GM19043 (cell line): ENCODE data around the gene GINS2.

Experiments used
- ATAC-seq: cut with Tn5 transposase; IDR thresholded peaks from one replicate; pipeline ENCODE4 v1.9.1; 2021; ENCODE audit warnings: low read depth; ENCODE audit not compliant: unreplicated experiment

GINS2 gene

DNA sequence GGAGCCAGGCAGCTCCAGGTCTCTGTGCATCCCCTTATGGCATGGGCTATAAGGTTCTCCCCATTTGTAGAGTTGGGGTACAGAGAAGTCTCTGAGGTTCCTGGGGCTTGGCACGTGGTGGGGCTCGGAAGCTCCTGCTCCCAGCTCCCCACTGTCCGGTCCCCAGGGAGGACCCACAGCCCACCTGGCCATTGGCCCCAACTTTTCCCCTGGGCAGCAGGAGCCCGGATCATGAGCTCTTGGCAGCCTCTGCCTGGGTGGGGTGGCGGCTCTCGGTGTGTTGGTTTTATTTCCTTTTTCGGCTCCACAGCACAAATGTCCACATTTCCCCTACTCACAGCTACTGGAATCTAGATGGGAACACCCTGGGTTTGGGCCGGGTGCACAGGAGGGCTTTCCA lies 45.1 kb downstream of the GINS2 start:
- ATAC-seq: no peak

DNA sequence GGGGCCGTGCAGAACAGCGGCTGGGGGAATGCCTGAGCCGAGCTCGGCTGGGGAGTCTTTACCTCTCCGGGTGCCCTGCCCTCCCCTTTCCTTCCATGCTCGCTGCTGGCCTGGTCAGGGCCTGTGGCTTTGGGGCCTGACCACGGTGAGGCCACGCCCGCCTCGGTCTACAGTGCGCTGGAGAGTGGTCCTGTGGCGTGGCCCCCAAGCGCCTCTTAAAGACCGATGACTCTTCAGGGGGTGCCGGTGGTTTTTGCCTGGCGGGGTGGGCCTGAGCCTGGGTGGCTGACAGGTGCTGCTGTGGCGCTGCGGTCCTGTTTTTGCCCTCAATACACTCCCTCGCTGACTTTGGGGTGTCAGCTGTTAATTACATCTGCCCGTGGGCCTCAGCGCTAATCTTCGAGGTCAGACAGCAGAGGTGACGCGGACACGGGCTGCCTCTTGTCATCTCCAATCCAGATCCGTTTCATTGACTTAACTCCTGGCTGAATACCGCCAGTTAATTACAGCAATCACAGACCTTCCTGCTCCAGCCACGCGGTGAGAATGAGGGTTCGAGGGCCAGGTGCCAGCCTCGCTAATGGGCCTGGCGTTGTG lies 45.9 kb downstream of the GINS2 start:
- ATAC-seq: no peak

DNA sequence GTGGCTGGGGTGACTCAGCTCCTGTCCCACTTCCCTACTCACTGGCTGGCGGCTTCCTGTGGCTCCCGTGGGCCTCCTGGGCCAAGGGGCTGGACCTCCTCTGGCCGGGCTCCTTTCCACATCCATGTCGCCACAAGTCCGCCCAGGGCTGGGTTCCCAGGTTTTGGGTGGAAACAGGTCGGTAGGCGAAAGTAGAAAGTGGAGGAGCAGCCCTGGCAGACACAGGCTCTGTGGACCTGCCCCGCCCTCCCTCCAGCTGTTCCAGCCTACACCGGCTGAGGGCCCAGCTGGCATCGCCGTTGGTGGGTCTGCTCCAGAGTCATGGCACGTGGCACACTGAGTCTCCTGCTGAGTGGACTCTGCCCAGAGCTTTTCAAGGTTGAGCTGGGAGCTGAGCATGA lies 47.0 kb downstream of the GINS2 start:
- no peak for ATAC-seq

DNA sequence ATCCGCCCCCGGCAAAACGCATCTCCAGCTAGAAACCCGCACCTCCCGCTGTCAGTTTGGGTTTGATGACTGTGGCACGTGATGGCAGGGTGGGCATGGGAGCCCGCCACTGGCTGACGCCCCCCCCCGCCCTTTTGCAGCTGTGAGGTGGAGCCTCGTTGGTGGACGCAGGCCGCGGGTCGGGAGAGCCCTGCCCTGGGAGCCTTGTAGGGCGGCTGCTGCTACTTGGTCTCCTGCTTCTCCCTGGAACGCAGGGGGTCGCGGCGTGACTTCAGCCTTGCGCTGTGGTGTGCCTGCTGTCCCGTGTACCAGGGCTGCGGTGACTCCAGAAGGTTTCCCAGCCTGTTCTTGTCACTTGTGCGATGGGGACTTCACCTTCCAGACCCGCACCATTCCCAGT lies 47.4 kb downstream of the GINS2 start:
- no peak for ATAC-seq

DNA sequence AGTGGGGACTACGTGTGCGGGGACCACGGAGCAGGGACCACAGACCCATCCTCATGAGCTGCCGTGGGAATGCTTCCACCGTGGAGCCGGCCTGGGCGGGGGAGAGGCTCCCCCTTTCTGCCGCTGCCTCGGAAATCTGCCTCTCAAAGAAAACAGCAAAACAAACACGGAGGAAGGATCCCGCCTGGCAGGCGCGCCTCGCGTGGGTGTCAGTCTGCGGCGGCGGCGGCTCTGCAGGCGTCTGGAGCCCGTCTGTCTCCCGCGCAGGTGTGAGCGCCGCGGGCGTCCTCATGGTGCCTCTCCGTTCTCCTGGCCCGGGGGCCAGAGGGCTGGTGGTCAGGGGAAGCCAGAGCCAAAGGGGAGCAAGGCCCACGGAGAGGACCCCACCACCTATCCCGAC lies 48.2 kb downstream of the GINS2 start:
- no peak for ATAC-seq

DNA sequence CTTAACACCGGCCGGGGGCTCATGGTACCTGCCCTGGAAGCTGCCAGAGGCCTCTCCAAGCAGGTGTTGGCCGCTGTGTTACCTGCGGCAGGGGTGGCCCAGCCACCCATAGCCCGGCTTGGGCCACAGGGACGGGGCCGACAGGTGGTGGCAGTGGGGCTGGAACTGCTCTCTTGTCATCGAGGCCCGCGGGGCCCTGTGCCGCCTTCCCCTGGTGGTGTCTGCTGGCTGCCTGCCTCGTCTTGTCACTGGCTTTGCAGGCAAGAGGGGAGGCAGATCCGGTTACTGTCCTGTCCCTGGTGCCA lies 48.5 kb downstream of the GINS2 start:
- no peak for ATAC-seq

DNA sequence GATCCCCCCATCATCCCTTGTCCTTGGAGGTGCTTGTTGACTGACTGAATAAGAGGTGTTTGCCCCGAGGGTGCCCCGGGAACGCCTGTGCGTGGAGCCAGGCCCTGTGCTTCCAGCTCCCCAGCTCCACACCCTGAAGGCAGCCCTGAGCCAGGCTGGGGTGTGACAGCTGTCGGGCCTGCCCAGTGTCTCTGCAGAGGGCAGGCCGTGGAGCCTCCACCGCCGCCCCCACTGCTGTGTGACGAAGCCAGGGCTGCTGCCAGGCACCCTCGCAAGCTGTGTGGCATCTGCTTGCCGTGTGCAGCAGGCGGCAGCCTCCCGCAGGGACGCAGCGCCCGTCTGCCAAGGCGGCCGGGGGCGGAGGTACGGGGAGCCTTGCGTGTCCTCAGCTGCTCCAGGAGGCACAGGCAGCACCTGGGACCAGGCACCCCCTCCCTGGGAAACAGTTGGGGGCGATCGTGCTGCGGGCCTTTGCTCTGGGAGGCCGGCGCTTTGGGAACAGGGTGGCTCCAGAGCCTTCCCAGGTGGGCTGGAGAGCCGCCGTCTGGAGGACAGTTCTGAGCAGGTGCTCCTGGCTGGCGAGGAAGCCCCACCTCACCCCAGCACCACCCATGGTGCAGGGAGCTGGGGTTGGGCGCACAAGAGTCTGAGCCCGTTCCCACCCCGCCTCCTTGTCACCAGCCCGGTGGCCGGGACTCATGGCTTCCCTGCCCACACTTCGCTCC lies 49.1 kb downstream of the GINS2 start:
- ATAC-seq: no peak

DNA sequence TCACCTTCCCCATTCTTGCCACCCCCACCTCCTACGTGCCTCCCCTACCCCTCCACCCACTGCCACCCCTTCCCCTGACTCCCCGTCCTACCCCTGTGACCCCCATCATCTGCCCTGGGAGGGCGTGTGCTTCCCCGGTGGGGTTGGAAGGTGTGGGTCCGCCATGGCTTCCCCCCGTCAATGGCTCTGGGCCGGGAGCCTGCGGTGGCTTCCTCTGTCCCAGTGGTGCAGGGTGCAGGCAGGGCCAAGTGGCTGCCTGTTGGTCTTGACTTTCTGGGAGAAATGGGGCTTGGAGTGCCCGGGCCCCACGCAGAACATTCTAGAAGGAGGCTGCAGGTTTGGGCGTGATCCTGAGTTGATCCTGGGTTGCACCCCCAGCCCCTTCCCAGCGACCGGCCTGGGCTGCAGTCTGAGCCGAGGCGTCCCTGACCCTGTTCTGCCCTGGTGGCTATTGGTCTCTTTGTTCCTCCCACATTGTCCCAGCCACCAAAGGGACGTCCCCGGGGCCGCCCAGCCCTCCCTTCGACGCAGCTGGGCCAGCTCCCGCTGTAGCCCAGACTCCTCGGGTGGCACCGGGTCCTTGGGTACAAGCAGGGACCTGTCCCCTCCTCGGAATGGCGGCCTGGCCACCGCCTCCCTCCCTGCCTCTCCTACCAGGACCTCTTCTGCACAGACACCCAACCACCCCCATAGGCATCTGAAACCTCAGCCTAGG lies 49.9 kb downstream of the GINS2 start:
- no peak for ATAC-seq

DNA sequence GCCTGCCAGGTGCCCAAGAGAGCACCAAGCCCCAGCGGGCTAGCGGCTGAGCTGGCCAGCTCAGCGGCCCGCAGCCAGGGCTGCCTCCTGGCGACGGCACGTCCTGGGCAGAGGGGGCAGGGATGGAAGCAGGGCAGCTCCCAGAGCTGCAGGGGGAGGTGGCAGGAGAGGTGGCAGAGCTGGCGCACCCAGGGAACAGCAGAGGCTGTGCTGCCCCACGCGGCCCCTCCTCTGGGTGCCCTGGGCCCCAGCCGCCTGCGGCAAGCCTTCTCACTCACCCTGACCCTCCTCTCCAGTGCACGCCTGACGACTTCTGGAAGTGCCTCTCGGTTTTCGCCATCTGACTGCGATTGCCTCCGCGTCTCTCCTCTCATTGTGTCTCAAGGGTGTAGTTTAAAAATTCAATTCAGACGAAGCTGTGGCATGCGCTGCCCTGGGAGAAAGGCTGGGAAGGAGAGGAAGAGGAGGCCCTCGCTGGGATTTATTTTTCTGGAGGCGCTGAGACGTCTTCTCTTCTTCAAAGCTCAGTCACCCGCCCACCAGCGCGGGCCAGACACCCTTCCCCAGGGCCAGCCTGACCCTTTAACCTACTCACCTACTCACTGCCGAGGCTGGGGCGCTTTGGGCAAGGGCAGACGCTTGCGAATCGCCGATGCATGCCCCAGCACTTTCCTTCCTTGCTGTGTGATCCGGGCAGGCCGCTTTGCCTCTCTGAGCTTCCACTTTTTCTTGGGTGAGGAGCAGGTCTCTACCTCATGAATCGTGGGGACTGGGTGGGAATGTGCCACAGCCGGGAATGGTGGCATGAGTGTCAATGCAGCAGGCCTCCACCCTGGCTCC lies 50.7 kb downstream of the GINS2 start:
- no peak for ATAC-seq

DNA sequence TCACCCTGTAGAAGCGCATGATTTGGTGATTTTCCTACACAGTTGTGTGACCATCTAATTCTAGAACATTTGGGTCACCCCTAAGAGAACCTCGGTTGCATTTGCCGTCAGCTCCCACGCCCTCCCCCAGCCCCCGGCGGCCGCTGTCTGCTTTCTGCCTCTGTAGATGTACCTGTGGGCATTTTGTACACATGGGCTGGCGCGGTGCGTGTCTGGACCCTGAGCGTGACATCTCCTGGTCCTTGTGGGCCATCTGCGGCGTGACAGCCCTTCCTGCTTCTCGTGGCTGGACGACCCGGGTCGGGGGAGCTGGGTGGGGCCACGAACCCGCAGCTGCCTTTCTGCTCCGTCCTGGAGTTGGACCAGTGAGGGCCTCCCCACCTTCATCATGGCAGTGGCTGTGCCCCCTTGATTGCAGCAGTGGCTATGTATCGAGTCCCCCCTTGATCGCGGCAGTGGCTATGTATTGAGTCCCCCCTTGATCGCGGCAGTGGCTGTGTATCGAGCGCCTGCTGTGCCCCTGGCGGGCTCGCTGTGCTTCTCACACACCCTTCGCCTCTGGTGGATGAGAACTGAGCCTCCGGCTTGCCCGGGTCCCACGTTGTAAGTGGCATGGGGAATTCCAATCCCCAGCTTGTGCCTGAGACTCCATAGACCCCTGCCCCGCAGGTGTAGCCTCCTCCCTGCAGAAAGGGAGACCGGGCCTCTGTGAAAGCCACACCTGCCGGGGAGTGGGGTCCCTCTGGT lies 51.5 kb downstream of the GINS2 start:
- no peak for ATAC-seq

DNA sequence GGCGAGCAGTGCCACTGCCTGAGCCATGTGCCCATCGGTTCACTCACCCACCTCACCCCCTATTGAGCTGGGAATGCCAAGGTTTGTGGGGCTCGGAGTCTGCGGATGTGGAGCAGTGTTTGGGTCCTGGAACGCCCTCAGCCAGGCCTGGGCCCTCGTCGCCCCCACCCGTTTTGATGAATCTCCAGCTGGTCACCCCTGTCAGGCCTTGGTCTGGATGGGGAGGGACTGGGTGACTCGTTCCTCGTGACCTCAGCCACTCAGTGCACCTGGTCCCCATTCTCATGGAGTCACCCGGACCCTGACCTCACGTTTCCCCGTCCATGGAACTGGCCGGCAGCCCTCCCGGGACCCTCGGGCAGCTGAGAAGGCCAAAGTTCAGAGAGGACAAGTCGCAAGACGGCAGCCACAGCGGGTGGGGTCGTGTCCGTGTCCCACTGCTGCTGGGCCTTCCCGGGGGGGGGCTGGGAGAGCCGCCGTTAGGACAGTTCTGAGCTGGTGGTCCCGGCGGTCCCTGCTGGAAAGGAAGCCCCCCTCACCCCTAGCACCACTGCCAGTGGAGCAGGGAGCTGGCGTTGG lies 52.4 kb downstream of the GINS2 start:
- no peak for ATAC-seq

DNA sequence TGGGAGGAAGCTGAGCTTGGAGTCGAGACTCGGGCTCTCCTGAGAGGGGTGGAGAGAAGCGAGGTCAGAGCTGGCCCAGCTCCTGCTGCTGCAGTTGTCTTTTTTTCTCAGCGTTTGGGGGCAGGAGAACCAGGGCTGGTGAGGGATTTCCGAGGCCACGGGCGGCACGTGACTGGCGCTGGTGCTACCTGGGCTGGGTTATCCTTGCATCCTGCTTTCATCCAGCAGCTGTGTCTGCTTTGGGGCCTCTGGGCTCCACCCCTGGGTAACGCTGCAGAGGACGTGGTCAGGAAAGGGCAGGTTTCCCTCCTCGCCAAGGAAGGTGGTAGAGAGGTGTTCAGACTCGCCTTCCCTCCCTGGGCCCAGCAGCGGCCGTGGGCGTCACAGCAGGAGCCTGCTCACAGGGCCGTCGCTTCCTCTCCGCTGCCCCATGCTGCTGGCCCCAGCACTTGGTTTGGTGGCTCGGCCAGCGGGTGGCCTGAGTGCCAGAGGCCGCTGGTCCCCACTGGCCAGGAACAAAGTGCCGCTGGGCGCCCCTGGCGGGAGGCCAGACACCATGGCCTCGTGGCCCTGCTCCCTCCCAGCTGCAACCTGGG lies 53.1 kb downstream of the GINS2 start:
- no peak for ATAC-seq

DNA sequence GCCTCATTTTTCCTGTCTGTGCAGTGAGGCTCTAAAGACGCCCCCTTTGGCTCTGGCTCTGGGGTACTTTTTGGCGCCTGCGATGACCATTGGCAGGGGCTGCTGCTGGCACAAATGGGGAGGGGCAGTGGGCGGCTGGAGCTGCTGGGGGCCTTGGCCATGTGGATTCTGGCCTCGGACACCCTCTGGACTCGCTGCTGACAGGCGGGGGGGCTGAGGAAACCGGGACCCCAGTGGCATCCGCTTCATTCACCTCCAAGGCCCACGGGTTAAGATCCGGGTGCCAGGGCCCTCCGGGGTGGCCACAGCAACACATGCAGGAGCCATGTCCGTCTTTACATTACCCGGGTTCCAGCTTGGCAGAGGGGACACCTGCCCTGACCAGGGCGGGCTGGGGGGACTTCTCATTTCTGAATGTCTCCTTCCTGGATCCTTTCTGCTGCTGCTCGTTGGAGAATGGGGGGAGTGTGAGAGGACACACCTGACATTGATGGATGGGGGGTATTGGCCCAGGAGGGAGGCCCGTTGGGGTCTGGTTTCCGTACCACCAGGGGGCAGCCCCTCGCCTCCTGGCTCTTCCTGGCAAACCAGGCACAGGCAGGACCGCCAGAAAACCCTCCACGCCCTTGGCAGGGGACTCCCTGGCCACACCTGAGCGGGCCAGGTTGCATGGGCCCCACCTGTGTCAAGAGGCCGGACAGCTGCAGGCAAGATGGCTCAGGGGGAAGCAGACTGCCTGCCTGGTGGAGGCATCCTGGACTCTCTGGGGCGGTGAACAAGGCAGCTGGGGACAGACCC lies 53.8 kb downstream of the GINS2 start:
- ATAC-seq: no peak

DNA sequence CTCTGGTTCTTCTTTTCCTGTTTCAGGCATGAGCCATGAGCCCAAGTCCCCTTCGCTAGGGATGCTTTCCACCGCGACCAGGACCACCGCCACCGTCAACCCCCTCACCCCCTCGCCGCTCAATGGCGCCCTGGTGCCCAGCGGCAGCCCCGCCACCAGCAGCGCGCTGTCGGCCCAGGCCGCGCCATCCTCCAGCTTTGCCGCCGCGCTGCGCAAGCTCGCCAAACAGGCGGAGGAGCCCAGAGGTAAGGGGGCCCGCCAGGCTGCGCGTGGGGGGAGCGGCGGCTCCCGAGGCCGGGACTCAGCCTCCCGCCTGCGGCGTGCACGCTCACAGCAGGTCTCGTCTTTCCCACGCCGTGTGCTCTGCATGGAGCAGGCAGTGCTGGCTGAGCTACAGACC lies 54.9 kb downstream of the GINS2 start:
- no peak for ATAC-seq

DNA sequence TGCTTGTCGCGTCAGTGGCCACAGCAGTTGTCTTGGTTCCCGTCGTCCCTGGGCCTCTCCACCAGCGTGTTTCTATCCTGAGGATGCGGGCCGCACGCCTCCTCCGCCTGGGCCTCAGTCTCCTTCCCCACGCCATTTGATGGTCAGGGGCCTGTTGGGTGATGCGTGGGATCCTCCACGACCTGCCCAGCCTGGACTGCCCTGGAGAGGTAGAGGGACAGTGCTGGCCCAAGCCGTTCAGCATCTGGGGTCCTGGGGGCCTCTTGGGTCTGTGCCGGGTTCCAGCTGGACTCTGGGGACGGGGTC lies 55.4 kb downstream of the GINS2 start:
- no peak for ATAC-seq

DNA sequence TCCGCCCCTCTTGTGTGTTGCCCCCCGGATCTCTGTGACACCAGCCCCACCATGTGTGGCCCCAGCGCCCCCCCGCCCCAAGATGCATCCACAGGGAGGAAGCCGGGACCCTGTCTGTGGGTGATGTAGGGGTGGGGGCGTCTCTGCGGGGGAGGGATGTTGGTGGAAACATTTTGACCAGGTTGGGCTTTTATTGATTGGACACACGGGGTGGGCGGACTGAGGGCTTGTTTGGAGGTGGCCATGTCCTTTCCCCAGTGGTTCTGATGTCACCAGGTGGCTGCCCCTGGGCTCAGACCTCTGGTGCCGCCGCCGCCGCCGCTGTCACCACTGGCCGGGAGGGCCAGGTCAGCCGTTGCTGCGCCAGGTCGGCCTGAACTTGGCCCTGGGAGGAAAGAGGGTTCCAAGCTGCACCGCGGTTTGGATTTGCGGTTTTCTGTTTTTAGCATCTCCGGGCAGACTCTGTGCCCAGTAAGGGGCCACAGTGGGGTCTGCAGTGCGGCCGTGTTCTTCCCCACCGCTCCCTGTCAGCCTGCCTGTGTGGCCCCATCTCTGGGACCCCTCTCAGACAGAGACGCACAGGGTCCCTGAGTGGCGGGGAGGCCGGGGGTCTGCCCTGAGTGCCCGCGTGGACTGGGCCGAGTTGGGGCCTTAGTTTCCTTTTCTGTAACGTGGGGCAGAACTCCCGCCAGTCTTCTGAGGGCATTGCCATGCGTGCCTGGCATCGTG lies 55.9 kb downstream of the GINS2 start:
- no peak for ATAC-seq

DNA sequence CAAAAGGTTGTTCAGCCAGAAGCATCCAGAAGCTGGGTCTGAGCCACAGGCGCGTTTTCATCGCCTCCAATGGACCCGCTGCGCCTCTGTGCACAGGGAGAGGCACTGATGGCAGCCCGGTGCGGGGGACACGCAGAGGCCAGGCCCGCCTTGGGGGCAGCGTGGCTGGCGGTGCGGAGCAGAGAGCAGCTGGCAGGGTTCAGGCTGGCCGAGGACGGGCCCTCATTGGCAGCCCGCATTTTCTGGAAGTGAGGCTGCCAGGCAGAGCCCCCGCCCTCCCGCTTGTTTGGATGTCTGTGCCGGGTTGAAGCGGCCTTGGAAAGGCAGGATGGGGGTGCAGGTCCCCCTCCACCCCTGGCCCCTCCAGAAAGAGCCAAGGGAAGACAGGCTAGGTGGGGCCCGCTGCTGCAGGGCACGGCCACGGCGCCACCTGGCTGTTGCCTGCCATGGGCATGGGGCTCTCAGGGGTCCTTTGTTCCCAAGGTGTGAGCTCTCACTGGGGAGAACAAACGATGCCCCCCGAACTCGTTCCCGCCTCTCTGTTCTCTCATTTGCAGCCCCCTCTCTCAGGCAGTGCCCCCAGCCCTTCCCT lies 56.9 kb downstream of the GINS2 start:
- no peak for ATAC-seq

DNA sequence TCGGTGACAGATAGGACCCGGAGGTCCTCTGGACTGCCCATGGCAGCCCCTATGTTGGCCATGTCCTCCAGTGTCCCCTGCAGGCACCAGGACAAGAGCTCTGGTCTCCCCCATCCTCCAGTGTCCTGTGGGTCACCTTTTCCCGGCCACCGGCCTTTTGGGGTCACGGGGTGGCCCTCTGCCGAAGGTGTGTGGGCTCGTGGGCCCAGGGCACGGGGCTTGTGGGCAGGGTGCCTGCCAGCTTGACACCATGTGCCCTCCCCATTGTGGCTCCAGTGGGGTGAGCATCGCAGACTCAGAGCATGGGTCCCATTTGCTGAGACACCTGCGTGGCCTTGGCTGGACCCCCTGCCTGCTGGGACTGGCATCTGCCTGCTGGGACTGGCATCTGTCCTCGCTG lies 57.5 kb downstream of the GINS2 start:
- ATAC-seq: no peak
